GM19324 (cell line): ENCODE data around the gene UNC13B.

Experiments used
- ATAC-seq: cut with Tn5 transposase; IDR thresholded peaks from one replicate; pipeline ENCODE4 v1.9.1; 2021; ENCODE audit warnings: mild to moderate bottlenecking, moderate library complexity; ENCODE audit not compliant: unreplicated experiment, low FRiP score

The UNC13B gene

DNA sequence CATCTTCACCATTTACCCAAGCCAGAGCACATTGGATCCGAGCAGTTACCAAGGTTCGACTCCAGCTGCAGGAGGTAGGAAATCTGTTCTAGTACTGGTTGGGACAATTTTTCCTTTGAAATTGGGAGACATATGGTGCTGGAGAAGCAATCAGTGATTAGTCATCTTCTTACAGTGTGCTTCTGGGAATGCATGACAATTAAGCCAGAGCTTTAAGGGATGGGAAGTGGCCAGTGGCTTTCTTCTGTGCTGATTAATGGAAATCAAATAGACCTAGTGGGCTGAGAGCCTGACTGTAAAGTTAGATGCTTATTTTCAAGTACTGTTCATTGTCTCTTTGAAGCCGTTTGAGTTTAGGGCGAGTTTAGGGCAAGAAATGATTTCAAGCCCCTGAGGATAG is 152.1 kb downstream of the UNC13B start:
- ATAC-seq, result no peak

DNA sequence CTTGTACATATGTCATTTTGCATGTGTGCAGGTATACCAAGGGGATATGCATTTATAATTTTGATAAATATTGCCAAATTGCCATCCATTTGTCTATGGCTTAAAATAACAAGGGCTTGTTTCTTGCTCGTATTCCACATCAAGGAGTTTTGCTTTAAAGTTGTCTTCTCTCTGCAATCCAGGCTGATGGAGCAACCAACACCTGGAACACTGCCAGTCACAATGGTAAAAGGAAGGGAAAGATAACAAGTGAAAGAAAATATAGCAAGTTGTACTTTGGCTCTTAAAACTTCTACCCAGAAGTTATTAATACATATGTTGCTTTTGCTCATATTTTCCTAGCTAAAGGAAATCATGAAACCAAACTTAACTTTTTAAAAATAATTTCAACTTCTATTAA is 156.9 kb downstream of the UNC13B start:
- no peak for ATAC-seq

DNA sequence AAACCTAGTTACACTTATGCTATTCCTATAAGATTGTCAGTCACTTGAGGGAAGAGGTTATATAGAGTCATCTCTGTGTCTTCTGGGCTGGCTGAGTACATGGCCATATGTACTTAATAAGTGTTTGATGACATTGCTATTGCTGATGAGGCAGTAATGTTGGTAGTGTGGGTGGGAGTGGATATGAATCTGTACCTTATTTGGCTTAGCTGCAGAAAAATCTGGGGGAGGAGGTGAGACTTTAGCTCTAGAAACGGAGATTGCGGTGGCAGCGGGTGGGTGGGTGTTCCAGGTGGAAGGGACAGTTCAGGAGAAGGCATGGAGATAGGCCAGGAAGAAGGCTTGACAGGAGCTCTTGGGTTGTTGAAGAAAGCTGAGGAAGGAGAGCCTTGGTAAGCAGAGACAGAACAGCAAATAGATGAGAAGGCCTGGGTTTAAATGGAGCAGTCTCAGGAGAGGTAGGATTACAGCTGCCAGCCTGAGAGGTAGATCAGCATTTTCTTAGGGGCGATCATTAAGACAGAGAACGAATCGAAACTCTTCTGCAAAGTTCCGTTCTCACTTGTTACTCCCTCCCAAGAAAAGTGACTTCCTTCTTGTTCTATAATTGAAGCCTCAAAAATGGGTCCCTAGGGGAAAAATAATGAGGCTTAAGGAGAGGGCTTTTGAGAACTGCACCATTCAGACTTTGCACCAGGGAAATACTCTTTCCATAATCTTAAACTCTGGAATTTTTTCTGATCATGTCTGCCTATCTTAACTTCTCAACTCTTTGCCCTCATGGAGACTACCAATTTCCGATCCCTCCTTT is 160.5 kb downstream of the UNC13B start:
- no peak for ATAC-seq

DNA sequence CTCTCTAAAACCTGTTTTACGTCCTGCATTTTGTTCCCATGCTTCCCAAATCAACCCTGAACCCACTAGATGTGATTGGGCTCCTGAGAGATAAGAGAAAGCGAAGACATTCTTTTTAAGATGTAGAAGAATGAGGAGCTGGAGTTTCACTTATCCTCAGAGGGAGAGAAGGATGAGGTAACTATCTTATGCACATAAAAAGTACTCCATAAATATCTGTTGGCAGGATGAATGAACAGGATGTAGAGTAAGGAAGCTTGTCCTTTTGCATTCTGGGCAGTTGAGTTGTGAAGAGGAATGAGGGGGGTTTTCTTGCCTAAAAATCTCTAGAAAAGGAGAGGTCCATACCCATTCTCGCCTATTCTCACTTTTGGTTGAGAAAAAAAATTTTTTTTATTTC is 163.2 kb downstream of the UNC13B start:
- ATAC-seq, result no peak

DNA sequence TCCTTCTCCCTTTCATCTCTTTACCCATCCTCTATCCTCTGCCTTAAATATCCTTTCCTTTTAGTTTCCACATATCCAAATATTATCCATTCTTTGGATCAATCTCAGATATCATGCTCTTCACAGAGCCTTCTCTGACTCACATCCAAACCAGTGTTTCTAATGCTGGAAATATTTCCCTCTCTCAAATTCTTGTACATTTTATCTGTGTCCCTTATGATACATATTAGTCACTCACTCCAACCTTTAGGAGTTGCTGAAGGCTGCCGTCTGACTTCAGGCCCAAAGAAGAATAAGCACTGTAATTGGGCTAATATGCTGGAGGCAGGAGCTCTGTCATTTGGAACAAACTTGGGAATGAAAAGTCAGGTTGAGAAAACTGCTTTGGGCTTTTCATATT is 171.7 kb downstream of the UNC13B start:
- no peak for ATAC-seq

DNA sequence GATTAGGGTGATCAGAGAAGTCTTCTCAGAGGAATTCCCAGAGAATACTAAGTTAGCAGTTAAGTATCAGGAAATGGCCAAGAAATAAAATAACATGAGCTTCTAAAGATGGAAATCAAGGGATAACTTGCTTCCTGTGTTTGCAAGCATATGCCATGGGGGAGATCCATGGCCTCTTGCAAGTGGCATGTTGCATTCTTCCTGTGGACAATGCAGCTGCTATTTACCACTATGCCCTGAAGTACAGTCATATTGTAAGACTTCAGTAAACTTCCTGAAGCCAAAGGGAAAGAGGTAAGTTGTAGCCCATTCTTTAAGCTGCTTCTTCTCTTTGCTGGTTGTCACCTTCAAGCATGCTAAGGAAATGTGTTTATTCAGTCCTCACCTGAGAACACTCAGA is 173.4 kb downstream of the UNC13B start:
- ATAC-seq, result no peak

DNA sequence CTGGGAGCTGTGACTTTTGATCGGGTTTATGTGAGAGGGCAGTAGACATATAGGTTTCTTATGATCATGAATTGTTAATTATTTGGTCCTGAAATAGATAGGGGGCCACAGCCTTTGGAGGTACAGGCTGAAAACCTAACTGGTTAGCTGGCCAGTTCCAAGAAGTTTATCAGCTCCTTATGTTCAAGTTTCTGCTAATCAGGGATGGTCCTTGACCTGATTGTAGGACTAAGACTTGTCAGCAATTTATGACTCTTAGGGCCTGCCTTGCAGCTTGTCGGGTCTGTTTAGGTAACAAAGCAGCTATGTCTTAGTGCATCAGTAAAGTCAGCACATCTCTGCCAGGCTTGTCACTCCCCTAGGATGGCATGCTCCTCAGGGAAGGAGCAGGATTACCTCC is 176.3 kb downstream of the UNC13B start:
- ATAC-seq, result no peak

DNA sequence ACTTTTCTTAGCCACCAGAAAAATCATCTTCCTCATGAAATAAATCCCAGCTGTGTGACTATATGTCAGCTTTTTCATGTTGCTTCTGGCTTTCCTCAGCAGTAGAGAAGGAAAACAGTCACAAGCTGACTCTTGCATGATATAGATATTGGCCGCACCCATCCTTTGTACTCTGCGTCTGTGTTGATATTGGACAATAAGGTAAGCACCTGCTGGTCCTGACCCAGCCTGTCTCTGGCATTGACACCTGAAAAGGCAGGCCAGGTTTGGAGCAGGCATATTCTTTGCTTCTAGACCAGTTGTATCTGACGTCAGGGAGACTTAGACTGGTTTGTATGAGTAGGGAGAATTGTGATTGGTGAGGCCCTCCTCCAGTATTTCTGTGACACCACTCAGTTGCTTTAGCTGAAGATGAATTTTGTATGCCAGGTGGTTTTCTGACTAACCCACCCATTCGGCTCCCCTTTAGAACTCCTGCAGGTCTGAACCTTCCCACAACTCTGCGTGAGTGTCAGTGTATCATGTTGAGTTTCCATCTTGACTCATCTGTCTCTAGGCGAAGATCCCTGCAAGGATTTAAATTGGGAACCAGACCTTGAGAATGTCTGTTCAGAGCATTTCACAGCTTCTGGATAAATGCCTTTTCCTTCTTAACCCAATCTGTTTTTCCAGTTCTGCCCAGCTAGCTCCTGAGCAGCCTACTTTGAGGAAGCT is 176.9 kb downstream of the UNC13B start:
- no peak for ATAC-seq

DNA sequence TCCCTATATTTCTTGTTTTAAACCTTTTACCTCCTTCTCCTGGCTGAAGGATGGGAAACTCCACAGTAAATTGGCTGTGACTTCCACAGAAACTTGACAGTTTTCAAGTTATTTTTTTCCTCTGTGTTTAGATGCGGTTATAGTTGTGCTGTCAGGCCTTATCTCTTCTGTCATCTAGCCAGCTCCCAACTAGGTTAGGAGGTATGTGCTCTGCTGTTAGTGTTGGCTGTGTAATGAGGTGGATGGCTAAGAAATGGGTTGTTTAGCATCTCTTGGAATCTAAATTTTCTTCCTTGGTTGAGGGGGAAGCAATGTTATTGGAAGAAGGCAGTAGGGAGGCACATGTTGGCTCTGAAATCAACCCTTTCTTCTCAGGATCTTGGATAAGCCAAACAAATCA is 178.2 kb downstream of the UNC13B start:
- no peak for ATAC-seq

DNA sequence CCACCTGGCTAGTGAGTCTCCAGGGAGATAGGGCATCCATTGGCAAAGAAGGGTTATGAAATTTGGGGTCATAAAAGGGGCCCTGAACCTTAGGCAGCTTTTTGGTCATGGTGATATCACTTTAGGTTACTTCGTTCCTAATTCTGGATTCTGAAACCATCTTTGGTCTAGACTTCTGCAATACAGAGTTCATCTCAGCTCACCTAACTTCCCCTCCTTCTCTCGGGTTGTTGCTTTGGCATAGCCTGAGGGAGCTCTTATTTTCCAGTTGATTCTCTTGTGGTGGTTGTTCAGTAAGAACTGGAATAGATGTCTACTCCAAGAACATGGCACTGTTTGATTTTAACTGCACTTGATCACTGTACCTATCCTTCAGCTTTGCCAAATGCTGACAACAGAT is 179.2 kb downstream of the UNC13B start:
- ATAC-seq, result no peak

DNA sequence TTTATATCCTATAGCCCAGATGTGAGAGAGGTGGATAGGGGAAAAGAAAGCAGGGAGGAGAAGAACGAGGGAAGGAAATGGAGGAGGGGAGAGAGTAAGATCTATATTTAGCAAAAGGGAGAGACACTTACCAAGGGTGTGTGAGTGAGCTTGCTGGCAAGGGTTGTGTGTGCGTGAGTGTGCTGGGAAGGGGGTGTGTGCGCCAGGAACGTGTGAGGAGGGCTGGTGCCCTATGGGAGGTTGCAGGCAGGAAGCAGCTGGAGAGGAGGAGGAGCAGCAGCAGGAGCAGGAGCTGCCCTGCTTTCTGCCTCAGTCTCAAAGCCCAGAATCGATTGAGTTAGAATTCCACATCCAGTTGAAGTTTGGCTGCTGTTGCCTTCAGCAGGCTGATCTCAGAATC is 179.8 kb downstream of the UNC13B start:
- no peak for ATAC-seq

DNA sequence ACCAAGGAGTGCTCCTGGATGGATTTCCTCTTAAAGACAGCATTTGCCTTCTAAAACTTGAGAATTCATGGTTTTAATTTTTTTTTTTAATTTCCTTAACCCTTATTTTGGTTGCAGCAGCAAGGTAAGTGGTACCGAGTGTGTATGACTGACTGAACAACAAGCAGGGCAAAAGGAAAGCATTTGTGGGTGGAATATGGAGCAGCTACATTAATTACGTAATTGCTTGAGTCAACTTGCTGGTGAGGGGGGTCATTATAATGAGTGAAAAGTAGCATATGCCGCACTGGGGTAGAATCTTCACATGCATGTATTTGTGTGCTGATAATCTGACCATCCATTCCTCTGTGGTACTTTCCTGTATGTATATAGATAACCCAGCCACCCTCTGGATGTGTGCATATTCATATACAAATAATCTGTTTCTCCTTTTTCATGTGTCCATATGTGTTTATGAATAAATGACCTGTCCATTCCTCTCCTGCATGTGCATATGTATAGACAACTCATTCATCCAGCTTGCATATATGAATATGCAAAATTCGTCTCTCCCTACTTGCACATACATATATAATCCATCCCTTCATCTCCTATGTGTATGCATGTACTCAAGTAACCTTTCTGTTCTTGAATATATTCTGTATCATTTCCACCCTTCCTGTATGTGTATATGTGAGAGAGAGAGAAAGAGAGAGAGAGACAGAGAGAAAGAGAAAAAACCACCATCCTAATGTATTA is 180.6 kb downstream of the UNC13B start:
- ATAC-seq, result no peak

DNA sequence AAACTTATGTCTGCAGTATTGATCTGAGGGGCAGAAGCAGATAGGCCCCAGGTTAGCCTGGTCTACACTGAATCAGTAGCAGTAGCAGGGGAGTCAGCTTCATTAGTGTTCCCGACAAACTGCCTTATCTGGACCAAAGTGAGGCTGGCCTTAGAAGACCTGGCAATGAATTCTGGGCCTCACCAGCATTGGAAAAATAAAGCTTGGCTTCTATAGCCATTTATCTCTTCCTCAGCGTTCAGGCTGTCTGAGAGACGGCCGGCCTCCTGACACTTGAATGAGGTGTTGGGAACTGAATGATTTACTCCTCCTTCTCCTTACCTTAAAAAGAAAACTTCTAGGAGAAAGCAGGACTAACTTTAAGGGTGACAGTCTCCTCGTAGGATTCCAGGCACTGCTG is 186.3 kb downstream of the UNC13B start:
- ATAC-seq, result no peak

DNA sequence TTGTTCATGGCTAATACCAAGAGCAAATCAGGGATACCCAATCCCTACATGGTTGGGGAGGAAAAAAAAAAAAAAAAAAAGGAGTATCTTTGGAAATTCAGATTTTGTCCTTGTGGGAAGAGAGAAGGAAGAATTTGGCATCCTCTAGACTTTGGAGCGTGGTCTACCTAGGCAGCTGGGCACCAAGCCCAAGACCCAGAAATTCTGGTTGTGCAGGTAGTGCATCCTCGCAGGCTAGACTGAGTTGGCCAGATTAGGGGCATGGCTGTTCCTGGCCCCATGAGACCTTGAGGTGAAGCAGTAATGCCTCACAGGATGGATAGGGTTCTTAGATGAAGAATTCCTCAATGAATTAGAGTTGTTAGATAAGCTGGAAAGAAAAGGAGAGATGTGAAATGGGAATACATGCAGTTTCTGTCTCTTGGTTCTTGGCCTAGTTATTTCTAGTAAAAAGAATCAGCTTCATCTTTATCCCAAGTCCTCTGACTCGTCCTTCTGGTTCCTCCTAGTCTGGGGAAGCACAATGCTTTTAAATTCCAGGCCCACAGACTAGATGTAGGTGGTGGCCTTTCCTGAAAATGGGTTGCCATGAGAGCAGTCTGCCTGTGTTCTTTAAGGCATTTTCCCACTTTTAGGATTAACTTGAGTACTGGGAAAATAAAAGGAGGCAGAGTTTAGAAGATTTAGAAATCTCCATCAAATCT is 187.6 kb downstream of the UNC13B start:
- no peak for ATAC-seq

DNA sequence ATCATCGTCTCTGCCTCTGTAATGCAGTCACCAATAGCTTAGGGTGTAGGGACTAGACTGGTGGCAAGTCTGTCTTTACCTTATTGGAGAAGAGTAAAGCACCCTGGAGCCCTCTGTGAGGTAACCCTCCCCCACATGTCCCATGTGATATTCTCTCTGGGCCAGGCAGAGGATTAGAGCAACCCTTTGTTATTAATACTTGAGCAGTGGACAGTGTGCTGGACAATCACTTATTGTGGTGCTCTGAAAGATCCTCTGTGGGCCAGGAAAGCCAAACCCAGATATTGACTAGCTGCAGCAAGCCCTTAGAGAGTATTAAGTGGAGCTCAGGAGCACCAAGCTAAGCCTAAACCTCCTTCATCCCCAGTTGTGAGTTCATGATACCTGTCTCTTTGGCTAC is 188.4 kb downstream of the UNC13B start:
- no peak for ATAC-seq

DNA sequence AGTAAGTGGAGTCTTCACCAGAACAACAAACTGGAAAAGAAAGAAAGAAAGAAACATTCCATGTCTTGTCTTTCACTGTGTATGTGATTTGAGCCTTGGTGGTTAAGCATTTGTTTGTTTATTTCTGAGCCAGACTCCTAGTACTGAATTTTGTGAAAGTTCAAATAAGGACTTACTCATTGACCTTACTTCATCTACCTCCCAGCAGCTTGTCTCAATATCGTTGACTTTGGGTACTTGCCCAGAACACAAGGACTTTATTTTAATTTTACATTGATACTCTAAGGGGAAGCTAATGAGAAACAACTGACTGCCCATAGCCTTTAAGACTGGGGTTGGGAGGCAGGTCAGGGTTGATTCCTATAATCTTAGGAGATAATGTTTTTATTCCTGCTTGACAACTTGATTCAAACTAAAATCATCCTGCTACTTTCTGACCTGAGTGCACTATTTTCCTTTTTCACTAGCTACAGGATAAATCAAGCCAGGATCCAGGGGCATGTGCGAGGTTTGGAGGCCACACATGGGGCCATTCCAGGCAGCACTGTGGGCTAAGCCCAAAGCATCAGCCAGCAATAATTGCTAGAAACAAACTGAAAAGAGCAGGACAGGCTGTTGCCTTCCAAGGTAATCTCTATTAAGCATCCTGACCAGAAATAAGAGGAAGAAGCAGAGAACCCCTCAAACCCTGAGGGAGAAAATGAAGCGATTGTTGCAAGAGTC is 189.2 kb downstream of the UNC13B start:
- ATAC-seq, result no peak

DNA sequence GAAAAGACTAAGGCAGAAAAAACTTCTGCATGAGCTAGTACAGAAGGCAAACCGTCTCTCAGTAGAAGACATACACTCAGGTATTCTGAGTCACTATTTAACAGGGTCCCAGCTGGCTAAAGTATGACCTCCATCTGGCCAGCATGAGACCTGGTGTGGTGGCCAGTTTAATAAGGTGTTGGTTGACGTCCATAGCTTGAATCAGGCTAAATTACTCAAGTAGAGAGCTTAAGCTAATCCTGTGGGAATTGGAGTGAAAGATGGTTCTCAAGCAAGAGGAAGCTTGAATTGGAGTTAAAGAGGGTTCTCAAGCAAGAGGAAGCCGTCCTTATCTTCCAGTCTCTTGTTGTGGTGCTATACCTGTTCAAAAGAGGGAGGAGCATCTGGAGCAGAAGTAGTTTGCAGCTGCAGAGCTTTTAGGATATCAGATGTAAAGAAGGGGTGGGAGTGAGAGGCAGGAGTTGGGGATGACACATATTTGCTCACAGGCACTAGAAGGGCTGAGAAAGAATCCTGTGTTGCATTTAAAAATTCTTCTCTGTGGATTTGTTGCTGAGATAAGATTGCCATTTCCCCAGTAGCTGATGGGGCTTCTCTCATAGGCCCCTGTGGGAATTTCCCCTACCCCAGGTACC is 192.0 kb downstream of the UNC13B start:
- no peak for ATAC-seq

DNA sequence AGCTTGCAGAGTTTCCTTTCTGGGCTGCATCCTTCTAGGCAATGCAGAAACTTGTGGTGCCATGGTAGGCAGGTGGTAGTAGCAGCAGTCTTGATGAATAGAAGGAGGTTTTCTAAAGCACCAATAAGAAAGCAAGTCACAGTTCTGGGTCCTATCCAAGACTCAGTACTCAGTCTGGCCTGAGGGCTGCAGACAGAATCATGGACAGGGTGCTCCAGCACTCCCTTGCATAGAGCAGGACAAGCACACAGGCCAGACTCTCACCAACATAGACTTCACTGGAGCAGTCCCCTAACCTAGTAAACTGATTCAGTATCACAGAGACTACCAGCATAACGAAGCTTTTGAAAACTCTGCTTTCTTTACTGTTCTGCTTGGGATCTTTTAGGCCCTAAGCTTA is 194.1 kb downstream of the UNC13B start:
- ATAC-seq, result no peak

DNA sequence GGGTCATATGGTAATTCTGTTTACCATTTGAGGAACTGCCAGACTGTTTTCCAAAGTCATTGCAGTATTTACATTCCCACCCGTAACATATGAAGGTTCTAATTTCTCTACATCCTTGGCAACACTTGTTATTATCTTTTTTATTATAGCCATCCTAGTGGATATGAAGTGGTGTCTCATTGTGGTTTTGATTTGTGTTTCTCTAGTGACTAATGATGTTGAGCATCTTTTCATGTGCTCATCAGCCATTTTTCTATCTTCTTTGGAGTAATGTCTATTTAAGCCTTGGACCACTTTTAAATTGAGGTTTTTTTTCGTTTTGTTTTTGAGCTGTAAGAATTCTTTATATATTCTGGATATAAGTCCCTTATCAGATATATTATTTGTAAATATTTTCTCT is 195.3 kb downstream of the UNC13B start:
- ATAC-seq, result no peak

DNA sequence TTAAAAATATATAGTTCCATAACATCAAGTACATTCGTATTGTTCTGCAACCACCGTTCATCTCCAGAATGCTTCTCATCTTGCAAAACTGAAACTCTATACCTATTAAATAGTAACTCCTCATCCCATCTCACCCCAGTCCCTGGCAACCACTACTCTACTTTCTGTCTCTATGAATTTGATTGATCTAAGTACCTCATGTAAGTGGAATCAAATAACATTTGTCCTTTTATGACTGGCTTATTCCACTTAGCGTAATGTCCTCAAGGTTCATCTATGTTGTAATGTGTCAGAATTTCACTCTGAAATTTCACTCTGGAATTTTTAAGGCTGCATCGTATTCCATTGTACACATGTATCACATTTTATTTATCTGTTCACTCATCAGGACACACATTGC is 196.0 kb downstream of the UNC13B start:
- ATAC-seq, result no peak
